Activated CD8-positive, alpha-beta memory T cell treated with anti-CD3 and anti-CD28 coated beads, Interleukin-2, amount 10 ng/mL, durations not matched to agents 7 days and 5 days (primary cell): ENCODE measurements around the gene PDK3. TPM values are rescaled to one million over a fixed set of nuclear protein-coding genes. Genes with fewer than 3 reads are reported as not detected.

Experiments used
- ATAC-seq: fragments of 150-1000 bp; cut with Tn5 transposase; one replicate; pipeline ENCODE4 v1.10.0; 2021; ENCODE audit warnings: moderate library complexity
- CTCF ChIA-PET: fragments of 350-600 bp; sonication (Branson Sonifier 250); formaldehyde crosslinking; loops from one replicate; lab custom pipeline; 2021; ENCODE audit warnings: antibody characterized with exemption; lab: Charles Lee
- DNase-seq: peaks from one replicate; pipeline ENCODE4 v3.0.0-alpha.2; 2020
- H3K27ac Mint-ChIP-seq: one replicate; pipeline ENCODE4 v1.8.0; 2021; ENCODE audit warnings: mild to moderate bottlenecking, mixed read lengths
- H3K27me3 Mint-ChIP-seq: one replicate; pipeline ENCODE4 v1.8.0; 2021; ENCODE audit warnings: mixed read lengths
- H3K36me3 Mint-ChIP-seq: one replicate; pipeline ENCODE4 v1.8.0; 2021; ENCODE audit warnings: mild to moderate bottlenecking, mixed read lengths
- H3K4me1 Mint-ChIP-seq: one replicate; pipeline ENCODE4 v1.8.0; 2021; ENCODE audit warnings: mixed read lengths
- H3K4me3 Mint-ChIP-seq: one replicate; pipeline ENCODE4 v1.8.0; 2021; ENCODE audit warnings: mild to moderate bottlenecking, moderate library complexity, mixed read lengths
- H3K9me3 Mint-ChIP-seq: one replicate; pipeline ENCODE4 v1.8.0; 2022; ENCODE audit warnings: low read depth, mixed read lengths
- total RNA-seq, 2 experiments: library from RNA; stranded (reverse); gene quantifications; one replicate each; pipeline ENCODE4 v1.2.3, GENCODE V29; 2021

Gene PDK3
- total RNA-seq, 2 experiments from 2014 or later: 21.2 to 22.6 TPM

- no peak overlapping the region for H3K27ac Mint-ChIP-seq
- H3K4me3 Mint-ChIP-seq: no peak overlapping the region
- ATAC-seq (no peak), DNase-seq (no peak)
- H3K4me1 Mint-ChIP-seq: no peaks in the 10 kb centered on the region
- peaks cover 10% of the 10 kb centered on the region for H3K36me3 Mint-ChIP-seq
- H3K9me3 Mint-ChIP-seq: no peaks in the 10 kb centered on the region
- CTCF ChIA-PET: no interaction called here
- no peaks in the 10 kb centered on the region for H3K27me3 Mint-ChIP-seq
Observed at GRCh38 chrX:24536551-24536950, 71.5 kb downstream of the PDK3 start.

- CTCF ChIA-PET: no interaction called here
- Mint-ChIP-seq H3K27ac (no peak overlapping the region), H3K36me3 (peaks cover 4% of the 10 kb centered on the region), H3K27me3 (no peaks in the 10 kb centered on the region), H3K4me3 (no peak overlapping the region), H3K9me3 (no peaks in the 10 kb centered on the region), H3K4me1 (no peaks in the 10 kb centered on the region)
- DNase-seq: no peak
- no peak for ATAC-seq
Observed at GRCh38 chrX:24542756-24543155, 77.7 kb downstream of the PDK3 start.

- no peaks in the 10 kb centered on the region for H3K27me3 Mint-ChIP-seq
- H3K36me3 Mint-ChIP-seq: peaks cover 4% of the 10 kb centered on the region
Observed at GRCh38 chrX:24547961-24548360, 82.9 kb downstream of the PDK3 start.

GRCh38 chrX:24550166-24550565 is 85.1 kb downstream of the PDK3 start:
- no peak for DNase-seq
- H3K4me3 Mint-ChIP-seq: no peak overlapping the region
- no peaks in the 10 kb centered on the region for H3K9me3 Mint-ChIP-seq
- no peak for ATAC-seq
- H3K36me3 Mint-ChIP-seq: no peaks in the 10 kb centered on the region
- no peaks in the 10 kb centered on the region for H3K4me1 Mint-ChIP-seq
- no peaks in the 10 kb centered on the region for H3K27me3 Mint-ChIP-seq
- CTCF ChIA-PET: no interaction called here
- no peak overlapping the region for H3K27ac Mint-ChIP-seq

More at GRCh38 chrX:24547961-24548360, 82.9 kb downstream of the PDK3 start:
- CTCF ChIA-PET: no interaction called here
- no peaks in the 10 kb centered on the region for H3K4me1 Mint-ChIP-seq
- H3K4me3 Mint-ChIP-seq: no peak overlapping the region
- no peaks in the 10 kb centered on the region for H3K9me3 Mint-ChIP-seq
- no peak overlapping the region for H3K27ac Mint-ChIP-seq
- DNase-seq: no peak
- no peak for ATAC-seq

- ATAC-seq (no peak), DNase-seq (no peak)
- H3K4me3 Mint-ChIP-seq: no peak overlapping the region
- no peak overlapping the region for H3K27ac Mint-ChIP-seq
- H3K36me3 Mint-ChIP-seq: no peaks in the 10 kb centered on the region
- H3K9me3 Mint-ChIP-seq: no peaks in the 10 kb centered on the region
- H3K27me3 Mint-ChIP-seq: no peaks in the 10 kb centered on the region
- H3K4me1 Mint-ChIP-seq: no peaks in the 10 kb centered on the region
- CTCF ChIA-PET: no interaction called here
Observed at GRCh38 chrX:24553011-24553410, 87.9 kb downstream of the PDK3 start.

GRCh38 chrX:24561121-24561520 is 96.0 kb downstream of the PDK3 start:
- ATAC-seq (no peak), DNase-seq (no peak)
- Mint-ChIP-seq H3K27ac (no peak overlapping the region), H3K36me3 (no peaks in the 10 kb centered on the region), H3K4me1 (no peaks in the 10 kb centered on the region), H3K9me3 (no peaks in the 10 kb centered on the region), H3K4me3 (no peak overlapping the region), H3K27me3 (no peaks in the 10 kb centered on the region)
- CTCF ChIA-PET: interaction anchor here (1.1 to 4.2 kb wide), 3 partner anchors 163 to 190 kb away, joined by 3 to 12 read pairs (median 5); no protein-coding TSS in a partner anchor

- CTCF ChIA-PET: no interaction called here
- no peak for ATAC-seq
- H3K27ac Mint-ChIP-seq: no peak overlapping the region
Observed at GRCh38 chrX:24563291-24564010, 98.4 kb downstream of the PDK3 start.

GRCh38 chrX:24566240-24566639 is 101.2 kb downstream of the PDK3 start:
- CTCF ChIA-PET: no interaction called here
- ATAC-seq (no peak), DNase-seq (no peak)
- Mint-ChIP-seq H3K27ac (no peak overlapping the region), H3K27me3 (peaks cover 5% of the 10 kb centered on the region), H3K36me3 (no peaks in the 10 kb centered on the region), H3K4me3 (no peak overlapping the region), H3K9me3 (no peaks in the 10 kb centered on the region), H3K4me1 (no peaks in the 10 kb centered on the region)

More at GRCh38 chrX:24563291-24564010, 98.4 kb downstream of the PDK3 start:
- DNase-seq: no peak
- Mint-ChIP-seq H3K27me3 (no peaks in the 10 kb centered on the region), H3K4me3 (no peak overlapping the region), H3K9me3 (no peaks in the 10 kb centered on the region), H3K36me3 (no peaks in the 10 kb centered on the region), H3K4me1 (no peaks in the 10 kb centered on the region)

- no peaks in the 10 kb centered on the region for H3K4me1 Mint-ChIP-seq
- no peak overlapping the region for H3K27ac Mint-ChIP-seq
- peaks cover 5% of the 10 kb centered on the region for H3K27me3 Mint-ChIP-seq
- no peaks in the 10 kb centered on the region for H3K36me3 Mint-ChIP-seq
- CTCF ChIA-PET: no interaction called here
- no peaks in the 10 kb centered on the region for H3K9me3 Mint-ChIP-seq
- H3K4me3 Mint-ChIP-seq: no peak overlapping the region
- no peak for ATAC-seq
- DNase-seq: no peak
Observed at GRCh38 chrX:24567169-24567568, 102.1 kb downstream of the PDK3 start.

- H3K27ac Mint-ChIP-seq: no peak overlapping the region
- CTCF ChIA-PET: no interaction called here
- H3K36me3 Mint-ChIP-seq: no peaks in the 10 kb centered on the region
- H3K4me3 Mint-ChIP-seq: no peak overlapping the region
- ATAC-seq (no peak), DNase-seq (no peak)
- H3K27me3 Mint-ChIP-seq: no peaks in the 10 kb centered on the region
- H3K9me3 Mint-ChIP-seq: no peaks in the 10 kb centered on the region
- H3K4me1 Mint-ChIP-seq: peaks cover 6% of the 10 kb centered on the region
Observed at GRCh38 chrX:24574743-24575142, 109.7 kb downstream of the PDK3 start.

- Mint-ChIP-seq H3K27ac (no peak overlapping the region), H3K36me3 (no peaks in the 10 kb centered on the region), H3K4me3 (no peak overlapping the region), H3K27me3 (no peaks in the 10 kb centered on the region), H3K4me1 (peaks cover 6% of the 10 kb centered on the region), H3K9me3 (no peaks in the 10 kb centered on the region)
- DNase-seq (no peak), ATAC-seq (no peak)
- CTCF ChIA-PET: no interaction called here
Observed at GRCh38 chrX:24575496-24575895, 110.4 kb downstream of the PDK3 start.

GRCh38 chrX:24577091-24577490 is 112.0 kb downstream of the PDK3 start:
- CTCF ChIA-PET: no interaction called here

More at GRCh38 chrX:24577091-24577490, 112.0 kb downstream of the PDK3 start:
- no peaks in the 10 kb centered on the region for H3K36me3 Mint-ChIP-seq
- H3K27me3 Mint-ChIP-seq: no peaks in the 10 kb centered on the region
- no peaks in the 10 kb centered on the region for H3K9me3 Mint-ChIP-seq
- H3K4me3 Mint-ChIP-seq: no peak overlapping the region
- DNase-seq: no peak
- peaks cover 6% of the 10 kb centered on the region for H3K4me1 Mint-ChIP-seq
- no peak overlapping the region for H3K27ac Mint-ChIP-seq
- ATAC-seq: no peak
